ENCODE data around the gene CAMK1D.
"Not testable (repeated sequence)": the region's sequence is repeated elsewhere in the genome, so short reads cannot be mapped to it uniquely, and the experiment has no call there.

CAMK1D gene

GRCh38 chr10:12526311-12526710 is 177.0 kb downstream of the CAMK1D start:
- no peak for DNase-seq

- DNase-seq: peak; percentile 63
Measured at GRCh38 chr10:12529976-12530375, 180.6 kb downstream of the CAMK1D start.

GRCh38 chr10:12531305-12532220 is 182.2 kb downstream of the CAMK1D start:
- no peak for DNase-seq

- DNase-seq: no peak
Measured at GRCh38 chr10:12533151-12533550, 183.8 kb downstream of the CAMK1D start.

GRCh38 chr10:12533723-12534122 is 184.4 kb downstream of the CAMK1D start:
- no peak for DNase-seq

- DNase-seq: no peak
Measured at GRCh38 chr10:12534824-12535223, 185.5 kb downstream of the CAMK1D start.

GRCh38 chr10:12535656-12536055 is 186.3 kb downstream of the CAMK1D start:
- DNase-seq: no peak

- no peak for DNase-seq
Measured at GRCh38 chr10:12538491-12538995, 189.2 kb downstream of the CAMK1D start.

GRCh38 chr10:12539350-12540164 is 190.2 kb downstream of the CAMK1D start:
- DNase-seq: no peak

GRCh38 chr10:12540341-12540781 is 191.0 kb downstream of the CAMK1D start:
- no peak for DNase-seq

GRCh38 chr10:12541446-12542067 is 192.2 kb downstream of the CAMK1D start:
- no peak for DNase-seq

GRCh38 chr10:12542133-12542670 is 192.9 kb downstream of the CAMK1D start:
- DNase-seq: no peak

GRCh38 chr10:12543589-12543988 is 194.2 kb downstream of the CAMK1D start:
- no peak for DNase-seq

- DNase-seq: not testable (repeated sequence)
Measured at GRCh38 chr10:12546160-12546802, 196.9 kb downstream of the CAMK1D start.

GRCh38 chr10:12547301-12547771 is 198.0 kb downstream of the CAMK1D start:
- DNase-seq: no peak

GRCh38 chr10:12549297-12549696 is 199.9 kb downstream of the CAMK1D start:
- DNase-seq: no peak

GRCh38 chr10:12550994-12551393 is 201.6 kb downstream of the CAMK1D start:
- DNase-seq: no peak

- no peak for DNase-seq
Measured at GRCh38 chr10:12556039-12556438, 206.7 kb downstream of the CAMK1D start.

- no peak for DNase-seq
Measured at GRCh38 chr10:12559578-12560178, 210.3 kb downstream of the CAMK1D start.

GRCh38 chr10:12561307-12561706 is 212.0 kb downstream of the CAMK1D start:
- no peak for DNase-seq

GRCh38 chr10:12561720-12562119 is 212.4 kb downstream of the CAMK1D start:
- DNase-seq: no peak

- DNase-seq: no peak
Measured at GRCh38 chr10:12563489-12563888, 214.1 kb downstream of the CAMK1D start.

Measured in right forelimb (tissue), 1 donor.